ENCODE data around the gene PKP1.

PKP1 gene

GRCh38 chr1:201356236-201356635 lies 72.9 kb downstream of the PKP1 start:
- DNase-seq = no peak

DNA sequence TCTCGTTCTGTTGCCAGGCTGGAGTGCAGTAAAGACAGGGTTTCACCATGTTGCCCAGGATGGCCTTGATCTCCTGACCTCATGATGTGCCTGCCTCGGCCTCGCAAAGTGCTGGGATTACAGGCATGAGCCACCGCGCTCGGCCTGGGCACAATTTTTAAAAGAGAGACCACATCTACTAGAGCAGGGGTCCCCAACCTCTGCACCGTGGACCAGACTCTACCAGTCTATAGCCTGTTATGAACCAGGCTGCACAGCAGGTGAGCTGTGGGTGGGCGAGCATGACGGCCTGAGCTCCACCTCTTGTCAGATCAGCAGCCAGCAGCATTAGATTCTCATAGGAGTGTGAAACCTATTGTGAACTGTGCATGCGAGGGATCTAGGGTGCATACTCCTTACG lies 73.4 kb downstream of the PKP1 start:
- no peak for DNase-seq

DNA sequence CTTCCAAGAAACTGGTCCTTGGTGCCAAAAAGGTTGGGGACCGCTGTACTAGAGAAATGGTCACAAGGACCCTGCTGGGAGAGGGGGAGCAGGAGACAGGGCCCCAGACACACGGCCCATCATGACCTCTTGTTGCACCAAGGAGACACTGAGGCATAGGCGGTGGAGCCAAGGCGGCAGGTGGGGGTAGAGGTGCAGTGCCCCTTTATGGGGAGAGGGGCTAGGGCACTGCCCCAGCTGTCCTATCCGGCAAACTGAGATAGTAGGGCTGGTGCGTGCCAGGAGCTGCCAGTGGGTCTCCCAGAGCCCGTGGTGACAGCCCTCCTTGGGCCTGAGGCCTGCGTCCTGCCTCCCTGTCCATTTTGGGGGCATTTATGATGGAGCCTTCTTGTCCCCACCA lies 73.9 kb downstream of the PKP1 start:
- no peak for DNase-seq

GRCh38 chr1:201357636-201358348 lies 74.5 kb downstream of the PKP1 start:
- DNase-seq = no peak

GRCh38 chr1:201358596-201358995 lies 75.3 kb downstream of the PKP1 start:
- DNase-seq = no peak

GRCh38 chr1:201359031-201359872 lies 75.9 kb downstream of the PKP1 start:
- no peak for DNase-seq

DNA sequence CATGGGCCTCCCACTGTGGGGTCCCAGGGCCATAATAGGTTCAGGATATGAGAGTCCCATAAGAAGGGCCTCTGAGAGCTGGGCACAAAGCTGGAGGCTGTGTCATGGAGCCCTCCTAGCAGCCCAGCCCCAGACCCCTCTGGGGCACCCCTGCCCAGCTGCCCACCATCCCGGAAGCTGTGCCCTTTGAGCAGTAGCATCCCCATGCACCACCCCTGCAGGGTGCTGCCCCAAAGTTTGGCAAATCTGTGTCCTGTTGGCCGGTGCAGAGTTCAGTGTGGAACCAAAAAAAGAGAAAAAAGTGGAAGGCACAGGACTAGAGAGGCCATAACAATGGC lies 76.5 kb downstream of the PKP1 start:
- DNase-seq = no peak

GRCh38 chr1:201360486-201360885 lies 77.2 kb downstream of the PKP1 start:
- no peak for DNase-seq

DNA sequence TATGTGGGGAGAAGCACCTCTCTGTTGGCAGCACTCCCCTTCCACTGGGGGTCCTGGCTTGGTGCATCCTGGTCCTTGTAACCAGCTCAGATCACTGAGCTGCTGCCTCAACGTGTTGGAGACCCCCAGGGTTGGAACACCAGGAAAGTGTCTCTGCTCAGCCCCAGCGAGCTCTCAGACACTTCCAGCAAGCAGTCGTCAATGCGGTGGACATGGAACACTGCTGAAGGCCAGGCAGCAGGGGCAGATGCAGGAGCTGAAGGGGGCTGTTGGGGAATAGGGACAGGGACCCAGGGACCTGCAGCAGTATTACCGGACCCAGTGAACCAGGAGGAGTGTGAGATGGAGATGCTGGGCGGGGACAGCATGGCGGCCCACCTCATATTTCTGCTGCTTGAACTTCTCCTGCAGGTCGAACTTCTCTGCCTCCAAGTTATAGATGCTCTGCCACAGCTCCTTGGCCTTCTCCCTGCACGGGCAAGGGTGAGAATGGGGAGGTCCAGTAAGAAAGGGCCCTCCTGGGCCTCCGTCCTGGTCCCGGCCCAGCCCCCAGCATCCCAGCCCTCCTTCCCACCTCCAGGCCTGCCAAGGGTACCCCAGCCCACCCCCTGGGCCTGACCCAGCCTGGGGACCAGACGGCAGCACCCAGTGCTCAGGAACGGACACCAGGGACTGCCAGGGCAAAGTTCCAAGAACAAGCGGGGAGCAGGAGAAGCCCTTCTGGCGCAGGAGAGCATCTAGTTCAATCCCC lies 77.8 kb downstream of the PKP1 start:
- DNase-seq = no peak

DNA sequence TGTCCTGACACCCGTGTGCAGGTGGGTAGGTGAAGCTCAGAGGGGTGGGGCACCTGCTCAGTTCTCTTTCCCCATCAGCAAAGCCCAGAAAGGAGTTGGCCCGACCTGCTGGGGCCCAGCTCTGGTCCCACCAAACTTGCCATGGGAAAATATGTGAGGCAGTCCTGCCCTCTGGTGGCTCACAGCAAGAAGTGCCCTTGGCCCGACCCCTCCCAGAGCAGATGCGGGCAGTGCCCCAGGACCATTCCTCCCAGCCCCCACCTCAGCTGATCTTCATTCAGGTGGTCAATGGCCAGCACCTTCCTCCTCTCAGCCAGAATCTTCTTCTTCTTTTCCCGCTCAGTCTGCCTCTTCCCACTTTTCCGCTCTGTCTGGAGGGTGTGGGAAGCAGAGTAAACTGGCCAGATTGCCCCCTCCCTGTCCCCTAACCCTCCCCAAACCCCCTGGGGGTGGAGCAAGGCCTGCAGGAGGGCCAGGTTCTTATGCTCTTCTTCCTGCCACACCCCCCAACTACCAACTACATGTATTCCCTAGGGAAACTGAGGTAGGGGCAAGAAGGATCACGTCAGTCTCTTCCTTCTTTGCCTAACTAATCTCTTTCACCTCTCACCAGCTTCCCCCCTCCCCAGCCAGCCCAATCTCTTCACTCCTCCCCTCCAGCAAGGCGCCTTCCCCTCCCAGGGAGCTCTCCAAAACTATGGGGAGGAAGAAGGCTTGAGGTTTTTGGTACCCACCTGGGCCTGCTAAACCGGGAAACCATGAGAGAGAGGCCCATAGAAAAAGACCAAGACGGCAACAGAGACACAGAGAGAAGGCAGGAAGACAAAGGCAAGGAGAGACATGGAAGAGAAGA lies 78.6 kb downstream of the PKP1 start:
- no peak for DNase-seq

- DNase-seq = no peak
Observed at GRCh38 chr1:201362906-201363305, 79.6 kb downstream of the PKP1 start.

DNA sequence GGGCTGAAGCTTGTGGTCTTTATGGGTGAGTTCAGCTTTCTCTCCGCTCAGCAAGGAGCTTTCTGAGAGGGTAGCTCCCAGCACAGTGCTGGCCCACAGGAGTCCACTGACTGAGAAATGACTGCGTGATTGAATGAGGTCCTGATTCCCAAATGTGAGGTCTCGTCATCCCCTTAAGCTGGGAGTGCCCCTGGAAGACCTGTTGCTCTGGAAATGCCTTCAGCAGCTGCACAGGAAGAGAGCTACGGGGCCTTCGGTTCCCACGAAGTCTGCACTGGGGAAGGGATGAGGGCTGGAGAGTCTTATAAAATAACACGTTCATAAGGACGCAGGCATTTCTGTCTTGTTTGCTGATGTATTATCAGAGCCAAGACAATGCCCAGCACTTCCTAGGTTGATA lies 80.2 kb downstream of the PKP1 start:
- DNase-seq = no peak

GRCh38 chr1:201364808-201365105 lies 81.5 kb downstream of the PKP1 start:
- DNase-seq = no peak

DNA sequence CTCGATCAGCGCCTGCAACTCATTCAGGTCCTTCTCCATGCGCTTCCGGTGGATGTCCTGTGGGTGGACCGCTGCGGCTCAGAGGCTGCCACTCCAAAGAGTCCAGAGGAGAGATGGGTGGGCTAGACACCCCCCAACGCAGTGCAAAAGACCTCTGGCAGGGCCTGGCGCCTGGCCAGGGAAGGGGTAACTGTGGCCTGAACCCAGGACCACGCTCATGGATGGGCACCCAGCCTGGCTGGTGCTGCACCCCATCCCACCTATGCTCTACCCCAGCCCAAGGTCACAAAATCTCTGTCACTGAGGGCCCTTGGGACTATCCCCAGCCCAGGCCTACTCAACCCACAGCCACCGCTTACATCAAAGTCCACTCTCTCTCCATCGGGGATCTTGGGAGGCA lies 81.9 kb downstream of the PKP1 start:
- no peak for DNase-seq

DNA sequence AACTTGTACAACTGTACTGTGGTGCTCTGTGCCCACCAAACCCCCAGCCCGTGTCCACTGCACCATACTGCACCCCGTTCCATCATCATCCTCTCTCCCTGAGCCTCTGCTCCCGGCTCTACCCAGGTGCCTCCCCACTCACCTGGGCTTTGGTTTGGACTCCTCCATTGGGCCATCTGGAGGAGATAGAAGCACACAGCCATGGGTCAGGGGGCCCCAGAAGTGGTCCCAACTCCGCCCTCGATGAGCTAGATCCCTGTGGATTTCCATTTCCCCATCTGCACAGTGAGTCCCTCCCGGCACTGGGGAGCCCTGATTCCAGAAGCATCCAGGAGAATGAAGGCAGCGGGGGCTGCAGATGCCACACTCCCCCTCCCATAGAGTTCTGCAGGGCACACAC lies 83.4 kb downstream of the PKP1 start:
- no peak for DNase-seq

- no peak for DNase-seq
Observed at GRCh38 chr1:201369209-201369608, 85.9 kb downstream of the PKP1 start.

DNA sequence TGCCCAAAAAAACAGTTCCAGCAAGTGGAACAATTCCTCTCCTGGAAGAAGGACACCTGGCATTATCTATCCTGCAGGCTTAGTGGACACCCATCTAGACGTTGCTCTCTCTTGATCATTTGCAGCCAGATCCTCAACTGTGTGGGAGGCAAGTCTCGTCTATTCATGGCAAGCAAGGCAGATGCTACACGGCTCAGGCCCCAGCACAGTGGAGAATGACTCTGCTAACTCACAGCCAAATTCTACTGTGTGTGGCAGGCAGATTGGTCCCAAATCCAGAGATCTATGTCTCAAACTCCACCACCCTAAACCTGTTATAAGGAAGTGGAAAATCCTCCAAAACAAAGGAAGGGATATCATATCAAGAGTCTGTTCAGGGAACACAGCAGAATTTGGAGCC lies 87.2 kb downstream of the PKP1 start:
- DNase-seq = no peak

GRCh38 chr1:201371276-201371675 lies 88.0 kb downstream of the PKP1 start:
- DNase-seq = no peak

GRCh38 chr1:201371792-201372191 lies 88.5 kb downstream of the PKP1 start:
- DNase-seq = no peak

GRCh38 chr1:201374364-201374763 lies 91.1 kb downstream of the PKP1 start:
- no peak for DNase-seq

DNA sequence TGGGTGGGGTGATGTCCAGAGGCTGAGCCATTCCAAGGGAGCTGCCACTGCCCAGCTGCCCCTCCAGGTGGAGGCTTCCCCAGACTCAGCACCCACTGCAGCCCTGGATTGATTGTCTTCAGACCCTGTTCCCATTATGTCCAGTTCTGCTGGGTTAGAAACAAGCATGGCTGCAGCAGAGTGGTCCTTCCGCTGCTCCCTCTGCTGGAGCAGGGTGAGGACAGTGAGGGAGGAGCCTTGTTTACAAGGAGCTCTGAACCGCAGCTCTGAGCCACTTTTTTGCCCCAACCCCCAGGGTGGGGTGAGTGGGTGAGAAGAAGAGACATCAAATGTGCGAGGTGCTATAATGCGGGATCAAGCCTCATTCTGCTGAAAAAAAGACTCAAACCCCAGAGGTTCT lies 91.9 kb downstream of the PKP1 start:
- DNase-seq = no peak

- DNase-seq = no peak
Observed at GRCh38 chr1:201376107-201376463, 92.8 kb downstream of the PKP1 start.

All from SIG-M5 (cell line).